NCI-H2227 (cell line): ENCODE measurements around the gene SEC62.

Source experiments
- DNase-seq: peaks from one replicate; lab custom pipeline; 2025; ENCODE audit not compliant: unreplicated experiment; lab: John Stamatoyannopoulos, UW

Gene SEC62, protein sequence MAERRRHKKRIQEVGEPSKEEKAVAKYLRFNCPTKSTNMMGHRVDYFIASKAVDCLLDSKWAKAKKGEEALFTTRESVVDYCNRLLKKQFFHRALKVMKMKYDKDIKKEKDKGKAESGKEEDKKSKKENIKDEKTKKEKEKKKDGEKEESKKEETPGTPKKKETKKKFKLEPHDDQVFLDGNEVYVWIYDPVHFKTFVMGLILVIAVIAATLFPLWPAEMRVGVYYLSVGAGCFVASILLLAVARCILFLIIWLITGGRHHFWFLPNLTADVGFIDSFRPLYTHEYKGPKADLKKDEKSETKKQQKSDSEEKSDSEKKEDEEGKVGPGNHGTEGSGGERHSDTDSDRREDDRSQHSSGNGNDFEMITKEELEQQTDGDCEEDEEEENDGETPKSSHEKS

DNA sequence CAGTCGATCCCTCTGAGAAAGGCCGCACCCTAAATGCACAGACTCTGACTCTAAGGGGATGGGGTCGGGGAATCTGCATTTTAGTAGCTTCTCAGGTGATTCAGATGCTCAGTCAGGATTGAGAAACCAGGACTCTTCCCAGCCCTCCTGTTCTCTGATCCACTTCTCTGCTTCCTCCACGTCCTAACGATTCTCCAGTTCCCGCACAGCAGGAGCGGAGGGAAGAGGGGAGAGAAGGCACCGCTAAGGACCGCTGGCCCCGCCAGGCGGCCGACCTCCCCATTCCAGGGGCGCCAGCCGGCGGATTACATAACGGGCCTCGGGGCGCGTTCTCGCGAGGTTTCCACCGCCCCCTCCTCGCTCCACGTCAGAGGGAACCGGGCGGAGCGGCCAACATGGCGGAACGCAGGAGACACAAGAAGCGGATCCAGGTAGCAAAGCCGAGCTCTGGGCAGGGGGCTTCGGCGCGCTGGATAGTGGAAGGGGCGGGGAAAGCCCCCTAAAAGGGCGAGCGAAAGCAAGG is at the start of gene SEC62:
SEC62 (plus strand) TSS at position 380 of the 523 bp plus-strand sequence; CDS start at position 396, 16 bp downstream.
- peak; percentile 97 for DNase-seq

DNA sequence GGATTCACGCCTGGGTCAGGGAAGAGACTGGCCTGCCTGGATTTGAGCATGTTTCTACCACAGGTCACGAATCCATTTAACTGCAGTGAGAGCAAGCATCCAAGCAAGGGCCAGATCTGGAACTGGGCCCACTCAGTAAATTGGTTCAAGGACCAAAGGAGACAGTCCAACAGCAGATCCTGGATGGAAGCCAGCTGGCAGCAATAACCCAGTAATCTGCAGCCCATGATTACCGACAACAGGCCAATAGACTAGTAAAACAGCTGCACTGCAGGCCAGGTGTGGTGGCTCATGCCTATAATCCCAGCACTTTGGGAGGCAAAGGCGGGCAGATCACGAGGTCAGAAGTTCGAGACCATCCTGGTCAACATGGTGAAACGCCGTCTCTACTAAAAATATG is 43.4 kb upstream of the SEC62 start:
- DNase-seq, result peak; percentile 61

GRCh38 chr3:169923831-169924230 is 42.8 kb upstream of the SEC62 start:
- no peak for DNase-seq

DNA sequence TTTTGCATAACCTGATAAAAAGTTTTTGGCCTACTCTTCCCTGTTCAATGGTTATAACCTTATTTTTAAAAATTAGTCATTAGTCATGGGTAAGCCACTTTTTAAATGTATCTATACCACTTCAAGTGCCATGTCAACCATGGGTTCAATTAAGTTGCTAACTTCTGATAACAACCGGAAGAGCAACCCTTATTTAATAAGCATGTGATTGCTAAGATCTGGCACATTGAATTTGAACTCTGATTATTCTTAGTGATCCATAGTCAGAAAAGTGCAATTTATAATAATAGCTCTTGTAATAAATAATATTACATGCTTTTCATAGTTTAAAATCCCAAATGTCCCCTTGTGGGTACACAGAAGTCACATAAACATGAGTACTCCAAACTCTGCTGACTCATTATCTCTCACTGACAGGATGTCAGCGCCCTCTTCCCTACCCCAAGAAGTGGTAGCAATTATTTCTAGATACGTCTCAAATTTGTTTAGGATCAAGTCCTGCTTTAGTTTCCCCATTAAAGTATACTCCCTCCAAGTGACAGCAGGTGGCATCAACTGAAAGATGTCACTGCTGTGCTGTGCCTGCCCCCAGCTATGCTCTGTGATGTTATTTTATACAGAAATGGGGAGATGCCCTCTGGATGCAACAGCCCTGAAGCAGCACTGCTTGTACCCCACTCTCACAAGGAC is 36.6 kb upstream of the SEC62 start:
- DNase-seq, result no peak

- no peak for DNase-seq
These were observed 35.8 kb upstream of the SEC62 start for GRCh38 chr3:169930843-169931242.

GRCh38 chr3:169931747-169932520 is 34.7 kb upstream of the SEC62 start:
- DNase-seq, result no peak

DNA sequence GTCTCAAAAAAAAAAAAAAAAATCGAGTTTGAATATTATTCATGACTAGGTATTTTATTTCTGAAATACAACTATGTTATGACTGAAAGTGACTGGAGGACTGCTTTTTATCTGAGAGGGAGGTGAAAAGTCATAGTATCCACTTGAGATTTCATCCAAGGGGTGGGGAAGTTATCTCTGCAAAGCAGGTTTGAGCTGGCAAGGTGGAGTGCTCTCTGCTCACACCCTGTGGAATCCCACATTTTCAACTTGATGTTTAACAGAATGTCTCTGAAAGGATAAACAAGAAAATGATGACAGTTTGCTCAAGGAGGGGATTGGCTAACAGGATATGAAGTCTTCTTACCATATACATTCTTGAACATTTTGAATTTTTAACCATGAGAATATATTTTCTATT is 27.3 kb upstream of the SEC62 start:
- DNase-seq, result no peak

DNA sequence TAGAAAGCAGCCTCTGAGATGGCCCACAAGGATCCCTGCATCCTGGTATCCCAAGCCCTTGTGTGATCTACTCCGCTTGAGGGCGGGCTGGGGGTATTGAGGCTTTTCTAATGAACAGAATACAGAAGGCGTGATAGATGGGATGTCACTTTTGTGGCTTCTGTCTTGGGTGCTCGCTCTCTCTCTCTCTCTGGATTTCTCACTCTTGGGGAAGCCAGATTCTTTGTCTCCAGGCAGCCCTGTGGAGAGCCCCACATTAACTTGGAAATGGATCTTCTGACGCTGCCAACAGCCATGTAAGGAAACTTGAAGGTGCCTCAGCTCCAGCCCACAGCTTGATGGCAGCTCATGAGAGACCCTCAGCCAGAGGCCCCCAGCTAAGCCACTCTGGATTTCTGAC is 26.9 kb upstream of the SEC62 start:
- DNase-seq, result no peak

DNA sequence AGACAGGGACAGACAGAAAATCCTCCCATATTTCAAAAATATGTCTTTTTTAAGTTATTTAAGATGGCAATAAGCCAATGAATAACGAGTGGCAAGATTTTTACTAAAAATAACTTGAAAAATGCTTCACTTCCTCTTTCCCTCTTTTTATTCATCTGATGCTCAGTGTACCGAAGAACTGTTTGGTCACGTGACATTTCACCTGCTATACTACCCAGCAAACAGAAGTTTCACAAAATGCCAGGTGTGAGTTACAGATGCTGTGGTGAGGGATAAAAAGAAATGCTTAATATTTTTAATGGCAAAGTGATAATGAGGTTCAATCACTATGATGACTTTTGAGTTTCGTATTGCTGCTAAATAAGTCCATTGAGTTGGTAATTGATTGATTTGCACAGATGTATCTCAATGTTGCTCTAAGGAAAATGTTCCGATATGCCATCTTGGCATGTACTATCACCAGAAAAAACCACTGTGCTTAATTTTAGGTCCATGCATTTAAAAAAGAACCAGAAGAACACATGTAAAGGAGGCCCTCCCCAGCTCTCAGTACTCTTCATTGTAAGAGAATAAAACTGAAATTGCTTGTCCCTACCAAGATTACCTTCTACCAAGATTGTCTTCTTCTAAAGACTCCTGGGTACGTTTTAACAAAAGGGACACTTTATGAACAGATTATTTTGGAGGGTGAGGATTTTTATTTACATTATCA is 26.0 kb upstream of the SEC62 start:
- no peak for DNase-seq

DNA sequence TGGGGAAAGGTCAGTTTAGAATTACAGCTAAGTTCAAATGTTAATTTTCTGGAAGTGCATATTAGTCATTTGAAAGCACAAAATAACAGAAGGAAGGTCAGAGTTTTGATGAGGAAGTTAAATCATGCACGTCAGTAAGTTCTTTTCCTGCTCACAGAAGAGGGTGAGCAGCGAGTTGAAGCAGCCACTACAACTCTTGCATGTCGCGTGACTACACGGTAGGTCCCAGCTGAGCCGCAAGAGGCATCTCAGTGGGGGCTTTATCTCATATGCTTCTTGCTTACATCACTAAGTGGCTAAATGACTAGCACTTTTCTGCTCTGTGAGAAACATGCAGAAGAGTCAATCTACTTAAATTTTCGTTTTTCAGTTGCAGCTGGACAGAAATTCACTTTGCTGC is 21.3 kb upstream of the SEC62 start:
- no peak for DNase-seq

DNA sequence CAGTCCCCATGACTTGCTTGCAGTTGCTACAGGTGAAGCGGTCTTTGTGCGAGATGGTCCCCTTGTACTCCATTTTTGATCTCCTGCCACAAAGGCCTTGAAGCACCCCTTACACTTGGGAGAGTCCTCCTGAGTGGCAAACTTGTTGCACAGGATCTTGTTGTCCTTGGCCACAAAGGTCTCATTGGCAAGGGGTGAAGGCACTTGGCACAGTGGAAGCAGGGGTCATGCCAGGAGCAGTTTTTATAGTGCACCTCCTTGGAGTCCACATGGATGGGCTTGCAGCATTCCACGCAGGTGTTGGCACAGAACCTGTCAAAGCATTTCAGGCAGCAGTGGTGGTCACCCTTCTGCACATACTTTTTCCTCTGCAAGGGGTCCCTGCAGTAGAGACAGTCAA is 20.3 kb upstream of the SEC62 start:
- no peak for DNase-seq

- DNase-seq, result no peak
These were observed 17.8 kb upstream of the SEC62 start for GRCh38 chr3:169948559-169949448.

- DNase-seq, result no peak
These were observed 14.6 kb upstream of the SEC62 start for GRCh38 chr3:169952045-169952444.

DNA sequence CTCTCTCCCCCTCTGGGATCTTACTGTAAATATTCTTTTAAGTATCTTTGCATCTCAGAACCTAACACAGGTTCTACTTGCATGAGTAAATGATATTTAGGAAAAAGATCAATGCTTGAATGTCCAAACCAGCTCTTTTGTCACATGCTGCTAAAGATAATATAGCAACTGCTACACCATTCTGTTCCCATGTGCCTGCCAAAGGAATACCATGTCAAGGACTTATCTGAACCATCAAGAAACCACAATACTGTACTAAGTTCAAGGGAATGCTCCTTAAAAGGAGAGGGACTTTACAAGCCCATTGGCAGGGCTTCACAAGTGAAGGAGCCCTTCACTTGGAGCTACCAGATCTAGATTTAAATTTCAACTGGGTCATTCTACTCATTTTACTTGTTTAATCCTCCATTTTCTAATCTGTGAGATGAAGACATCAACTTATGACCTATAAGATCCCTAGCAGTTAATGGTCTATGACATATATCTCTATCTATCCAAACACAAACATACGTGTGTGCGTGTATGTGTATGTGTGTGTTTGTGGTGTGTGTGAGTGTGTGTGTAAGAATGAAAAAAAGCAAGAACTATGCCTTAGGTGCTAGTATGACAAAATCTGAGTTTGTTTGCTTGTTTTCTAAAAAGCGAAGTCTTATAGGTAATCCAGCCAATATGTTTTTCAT is 13.0 kb upstream of the SEC62 start:
- DNase-seq, result no peak

DNA sequence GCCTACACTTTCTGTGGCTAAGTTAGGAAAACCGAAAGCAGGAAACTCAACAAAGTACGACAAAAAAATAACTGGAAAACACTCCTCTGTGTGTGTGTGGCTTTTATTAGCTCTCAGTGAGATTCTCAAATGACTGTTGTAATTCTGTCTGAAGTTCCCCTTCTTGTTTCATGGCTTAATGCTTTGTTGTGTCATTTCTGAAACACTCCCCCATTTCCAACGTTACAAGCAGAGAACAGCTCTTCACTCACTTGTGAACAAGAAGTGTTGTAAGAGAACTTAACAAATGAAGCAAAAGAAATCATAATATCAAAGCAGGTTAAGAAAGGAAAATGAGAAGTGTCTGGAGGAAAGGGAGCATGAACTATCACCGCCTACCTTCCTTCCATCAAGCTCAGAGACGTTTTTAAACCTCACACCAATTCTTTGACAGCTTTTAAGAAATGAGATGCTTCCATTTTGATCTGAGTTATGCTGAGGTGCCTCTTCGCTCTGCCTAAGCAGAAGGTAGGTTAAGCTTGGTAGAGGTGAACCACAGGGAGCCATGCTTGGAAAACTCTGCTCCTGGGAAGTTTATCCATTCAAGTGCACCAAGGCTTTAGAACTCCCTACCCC is 12.4 kb upstream of the SEC62 start:
- no peak for DNase-seq

DNA sequence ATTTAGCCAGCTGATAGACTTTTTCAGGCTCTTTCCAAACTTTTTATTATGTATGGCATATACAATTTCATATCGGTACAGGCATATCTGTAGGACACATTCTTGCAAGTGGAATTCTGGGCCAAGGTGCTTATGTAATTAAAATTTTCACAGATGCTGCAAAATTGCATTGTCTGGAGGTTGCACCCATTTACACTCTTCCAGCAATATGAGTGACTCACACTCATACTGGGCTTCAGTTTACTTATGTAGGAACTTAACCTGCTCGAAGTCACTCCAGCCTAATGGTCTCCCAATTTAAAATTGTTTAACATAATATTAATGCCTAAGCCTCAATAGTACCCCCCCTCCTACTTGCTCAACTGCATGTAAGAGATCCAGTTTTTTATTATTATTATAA is 11.2 kb upstream of the SEC62 start:
- no peak for DNase-seq

GRCh38 chr3:169964176-169964575 is 2.4 kb upstream of the SEC62 start:
- DNase-seq, result no peak

DNA sequence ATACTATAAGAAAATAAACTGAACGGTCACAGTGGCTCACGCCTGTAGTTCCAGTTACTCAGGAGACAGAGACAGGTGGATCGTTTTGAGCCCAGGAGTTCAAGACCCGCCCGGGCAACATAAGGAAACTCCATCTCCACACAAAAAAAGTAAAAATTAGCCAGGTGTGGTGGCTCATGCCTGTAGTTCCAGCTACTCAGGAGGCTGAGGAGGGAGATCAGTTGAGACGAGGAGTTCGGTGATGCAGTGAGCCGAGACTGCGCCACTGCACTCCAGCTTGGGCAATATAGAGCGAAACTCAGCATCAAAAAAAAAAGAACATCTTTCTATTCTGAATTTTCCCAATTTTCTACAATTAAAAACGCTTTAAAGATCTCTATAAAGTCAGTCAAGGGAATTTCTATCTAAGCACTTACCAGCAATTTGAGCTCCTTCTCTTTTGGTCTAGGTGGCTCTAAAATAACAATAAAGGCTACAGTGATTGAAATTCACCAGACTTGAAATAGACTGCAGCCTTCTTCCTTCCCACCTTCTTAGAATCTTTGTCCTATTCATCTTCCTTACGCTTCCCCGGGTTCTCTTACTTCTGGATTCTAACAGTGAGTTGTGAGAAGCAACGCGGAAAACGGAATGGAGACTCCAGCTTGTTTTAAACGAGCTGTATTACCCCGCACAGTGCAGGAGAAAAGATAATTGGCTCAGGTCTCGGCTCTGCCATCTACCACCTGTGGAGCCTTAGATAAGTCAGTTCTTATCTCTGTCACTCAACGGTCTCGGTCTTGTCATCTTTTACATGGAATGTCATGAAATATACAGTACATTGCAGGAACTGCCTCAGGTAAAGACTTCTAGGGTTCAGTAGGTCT is 812 bp upstream of the SEC62 start:
- peak; percentile 64 for DNase-seq
